Choroid plexus epithelial cell (primary cell): ENCODE data around the gene TMEM38A.

ENCODE experiments used
- DNase-seq: peaks from one replicate; pipeline ENCODE4 v3.0.0-alpha.2; 2010; ENCODE audit warnings: low read depth
- H3K4me3 ChIP-seq: 2 replicates; pipeline ENCODE4 v1.5.1; 2011; ENCODE audit warnings: low read depth, mild to moderate bottlenecking, control low read depth, low read length, moderate library complexity
- TF ChIP-seq, protein P1 (sequence below): conservative IDR thresholded peaks from 2 replicates; pipeline ENCODE4 v1.5.1; 2011; ENCODE audit warnings: low read depth, mild to moderate bottlenecking, control low read depth, inconsistent platforms, low read length, moderate library complexity

Gene TMEM38A

DNA sequence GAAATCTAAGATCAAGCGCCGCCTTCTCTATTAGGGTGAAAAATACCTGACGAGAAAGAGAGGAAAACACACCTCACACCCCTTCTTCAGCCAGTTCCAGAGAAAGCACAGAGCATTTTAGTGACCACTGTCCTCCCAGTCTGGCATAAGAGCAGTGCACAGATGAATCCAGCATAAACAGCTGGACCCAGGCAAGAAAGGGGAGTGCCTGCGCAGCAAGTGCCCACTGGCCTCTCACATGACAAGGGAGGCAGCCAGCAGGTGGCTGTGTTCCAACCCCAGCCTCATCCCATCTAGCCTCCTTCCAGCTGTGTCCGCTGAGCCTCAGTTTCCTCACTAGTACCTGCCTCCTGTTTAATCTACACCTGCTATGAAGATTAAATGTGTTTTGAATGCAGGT is 40.9 kb upstream of the TMEM38A start:
- TF ChIP-seq, protein P1, sequence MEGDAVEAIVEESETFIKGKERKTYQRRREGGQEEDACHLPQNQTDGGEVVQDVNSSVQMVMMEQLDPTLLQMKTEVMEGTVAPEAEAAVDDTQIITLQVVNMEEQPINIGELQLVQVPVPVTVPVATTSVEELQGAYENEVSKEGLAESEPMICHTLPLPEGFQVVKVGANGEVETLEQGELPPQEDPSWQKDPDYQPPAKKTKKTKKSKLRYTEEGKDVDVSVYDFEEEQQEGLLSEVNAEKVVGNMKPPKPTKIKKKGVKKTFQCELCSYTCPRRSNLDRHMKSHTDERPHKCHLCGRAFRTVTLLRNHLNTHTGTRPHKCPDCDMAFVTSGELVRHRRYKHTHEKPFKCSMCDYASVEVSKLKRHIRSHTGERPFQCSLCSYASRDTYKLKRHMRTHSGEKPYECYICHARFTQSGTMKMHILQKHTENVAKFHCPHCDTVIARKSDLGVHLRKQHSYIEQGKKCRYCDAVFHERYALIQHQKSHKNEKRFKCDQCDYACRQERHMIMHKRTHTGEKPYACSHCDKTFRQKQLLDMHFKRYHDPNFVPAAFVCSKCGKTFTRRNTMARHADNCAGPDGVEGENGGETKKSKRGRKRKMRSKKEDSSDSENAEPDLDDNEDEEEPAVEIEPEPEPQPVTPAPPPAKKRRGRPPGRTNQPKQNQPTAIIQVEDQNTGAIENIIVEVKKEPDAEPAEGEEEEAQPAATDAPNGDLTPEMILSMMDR, result no peak
- DNase-seq, result no peak
- no peak overlapping the region for H3K4me3 ChIP-seq

DNA sequence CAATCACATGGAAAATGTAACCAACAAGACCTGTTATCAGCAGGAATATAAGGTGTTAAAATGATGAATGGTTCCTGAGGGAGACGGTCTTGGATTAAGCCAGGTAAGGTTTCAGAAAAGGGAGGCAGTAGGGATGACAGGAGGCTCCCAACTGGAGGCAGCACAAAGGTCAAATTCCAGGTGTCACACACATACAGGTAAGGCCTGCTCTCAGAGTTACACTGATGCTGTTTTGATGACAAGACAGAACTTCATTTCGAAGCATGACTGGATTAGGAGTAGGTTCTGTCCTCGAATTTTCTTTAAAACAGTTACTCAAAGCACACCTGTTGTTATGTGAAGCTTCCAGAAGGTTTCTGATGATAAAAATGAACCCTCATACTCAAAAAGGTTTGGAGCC is 40.4 kb upstream of the TMEM38A start:
- DNase-seq, result no peak
- TF ChIP-seq, protein P1, result no peak
- no peak overlapping the region for H3K4me3 ChIP-seq

DNA sequence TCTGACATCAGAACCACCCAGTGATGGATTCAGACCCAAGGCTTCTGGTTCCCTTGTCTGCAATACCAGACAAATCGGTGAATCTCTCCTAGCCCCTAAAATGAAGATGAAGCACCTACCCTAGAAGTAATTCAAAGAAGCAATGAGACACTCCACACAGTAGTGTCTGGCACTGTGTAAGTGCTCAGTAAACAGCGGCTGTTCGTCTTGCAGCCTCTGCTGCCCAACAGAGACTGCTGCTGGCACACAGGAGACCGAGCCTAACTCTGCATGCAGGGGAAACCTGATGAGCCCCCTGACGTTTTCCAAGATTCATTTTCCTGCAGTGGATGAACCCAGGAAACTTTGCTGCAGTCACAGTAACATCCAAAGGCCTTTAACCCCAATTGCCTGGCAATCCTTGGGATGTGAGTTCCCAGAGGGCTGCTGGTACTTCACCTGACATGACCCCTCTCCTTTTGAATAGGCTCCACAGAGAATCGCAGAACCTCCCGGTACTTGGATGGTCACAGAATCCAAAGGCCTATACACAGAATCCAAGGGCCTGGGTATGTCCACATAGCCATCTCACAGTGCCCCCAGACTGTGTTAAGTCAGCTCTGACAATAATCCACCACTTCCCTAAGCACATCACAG is 39.7 kb upstream of the TMEM38A start:
- no peak overlapping the region for H3K4me3 ChIP-seq
- TF ChIP-seq, protein P1, result no peak
- DNase-seq, result no peak

DNA sequence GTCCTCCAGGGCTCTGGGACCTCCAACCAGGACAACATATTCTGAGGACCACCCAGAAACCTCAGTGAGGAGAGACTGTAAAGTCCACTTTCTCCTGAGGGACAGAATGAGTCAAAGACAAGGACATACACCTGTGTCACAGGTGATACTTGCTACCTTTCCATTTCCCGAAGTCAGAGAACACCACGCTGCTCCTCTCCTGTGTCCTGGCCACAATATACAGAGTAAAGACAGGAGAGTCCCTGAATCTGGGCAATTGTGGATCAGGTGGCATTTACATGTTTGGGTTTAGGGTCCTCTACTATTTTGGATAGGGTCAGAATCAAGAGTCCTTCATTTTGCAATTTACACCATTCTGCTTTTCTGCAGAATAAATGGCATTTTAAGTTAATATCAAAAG is 37.9 kb upstream of the TMEM38A start:
- H3K4me3 ChIP-seq, result no peak overlapping the region
- TF ChIP-seq, protein P1, result no peak
- DNase-seq, result no peak

DNA sequence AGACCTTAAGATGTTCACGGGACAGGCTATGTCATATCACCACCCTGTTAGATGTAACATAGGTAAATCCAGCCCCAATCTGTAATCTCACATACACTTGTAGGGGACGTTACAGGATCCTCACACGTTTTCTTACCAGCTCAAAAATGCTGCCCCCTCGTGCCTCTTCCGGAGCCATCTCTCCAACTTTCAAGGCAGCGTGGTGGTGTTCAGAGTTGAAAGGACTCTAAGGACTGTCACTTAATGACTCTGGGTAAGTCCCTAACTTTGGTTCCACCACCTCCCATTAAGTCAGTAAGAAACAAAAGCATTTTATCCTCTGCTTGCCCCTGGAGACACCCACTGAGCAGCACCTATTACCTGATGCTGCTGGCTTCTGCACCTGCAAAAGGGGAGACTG is 37.4 kb upstream of the TMEM38A start:
- TF ChIP-seq, protein P1, result no peak
- DNase-seq, result no peak
- H3K4me3 ChIP-seq, result no peak overlapping the region

DNA sequence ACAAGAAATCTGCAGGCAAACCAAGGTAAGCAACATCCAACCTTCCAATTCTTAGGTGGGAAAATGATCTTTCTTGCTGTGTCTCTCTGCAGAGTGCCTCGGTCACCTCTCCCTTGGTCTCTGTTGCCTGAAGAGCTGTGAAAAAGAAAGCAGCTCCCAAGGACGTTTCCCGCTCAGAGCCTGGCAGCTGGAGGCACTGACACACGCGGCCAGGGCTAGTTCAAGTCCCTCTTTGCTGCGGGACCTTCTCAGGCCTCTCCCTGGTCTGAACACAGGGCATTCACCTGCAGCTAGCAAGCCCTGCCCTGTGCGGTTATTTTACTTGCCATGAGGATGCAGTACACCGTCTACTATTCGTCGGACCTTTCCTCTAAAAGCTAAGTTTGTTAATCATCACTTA is 36.7 kb upstream of the TMEM38A start:
- no peak overlapping the region for H3K4me3 ChIP-seq
- TF ChIP-seq, protein P1, result no peak
- DNase-seq, result no peak
